Kidney epithelial cell (primary cell): ENCODE data around the gene STAP2. TPM values are rescaled to one million over a fixed set of nuclear protein-coding genes. Genes with fewer than 3 reads are reported as not detected.

Source experiments
- DNase-seq: peaks from one replicate; pipeline ENCODE4 v3.0.0-alpha.2; 2010; ENCODE audit warnings: low read depth
- H3K27me3 ChIP-seq: 2 replicates; pipeline ENCODE4 v1.6.0; 2011; ENCODE audit warnings: low read length; ENCODE audit not compliant: control insufficient read depth, insufficient read depth
- H3K36me3 ChIP-seq: 2 replicates; pipeline ENCODE4 v1.5.1; 2011; ENCODE audit warnings: low read length; ENCODE audit not compliant: control insufficient read depth, insufficient read depth
- H3K4me3 ChIP-seq: 2 replicates; pipeline ENCODE4 v1.5.1; 2011; ENCODE audit warnings: low read depth, mild to moderate bottlenecking, control low read depth, low read length
- CTCF ChIP-seq: IDR thresholded peaks from 2 replicates; pipeline ENCODE4 v1.5.1; 2011; ENCODE audit warnings: mild to moderate bottlenecking, moderate library complexity, low read length, control low read depth, inconsistent platforms; ENCODE audit not compliant: insufficient read depth, poor library complexity, severe bottlenecking
- total RNA-seq: library from RNA; depleted of rRNA; stranded (reverse); fragments of >200 nt; gene quantifications from 2 replicates; pipeline ENCODE4 v1.2.3, GENCODE V29; 2015

STAP2 gene
- total RNA-seq, 1 donor from 2014 or later, result 78.5 TPM

DNA sequence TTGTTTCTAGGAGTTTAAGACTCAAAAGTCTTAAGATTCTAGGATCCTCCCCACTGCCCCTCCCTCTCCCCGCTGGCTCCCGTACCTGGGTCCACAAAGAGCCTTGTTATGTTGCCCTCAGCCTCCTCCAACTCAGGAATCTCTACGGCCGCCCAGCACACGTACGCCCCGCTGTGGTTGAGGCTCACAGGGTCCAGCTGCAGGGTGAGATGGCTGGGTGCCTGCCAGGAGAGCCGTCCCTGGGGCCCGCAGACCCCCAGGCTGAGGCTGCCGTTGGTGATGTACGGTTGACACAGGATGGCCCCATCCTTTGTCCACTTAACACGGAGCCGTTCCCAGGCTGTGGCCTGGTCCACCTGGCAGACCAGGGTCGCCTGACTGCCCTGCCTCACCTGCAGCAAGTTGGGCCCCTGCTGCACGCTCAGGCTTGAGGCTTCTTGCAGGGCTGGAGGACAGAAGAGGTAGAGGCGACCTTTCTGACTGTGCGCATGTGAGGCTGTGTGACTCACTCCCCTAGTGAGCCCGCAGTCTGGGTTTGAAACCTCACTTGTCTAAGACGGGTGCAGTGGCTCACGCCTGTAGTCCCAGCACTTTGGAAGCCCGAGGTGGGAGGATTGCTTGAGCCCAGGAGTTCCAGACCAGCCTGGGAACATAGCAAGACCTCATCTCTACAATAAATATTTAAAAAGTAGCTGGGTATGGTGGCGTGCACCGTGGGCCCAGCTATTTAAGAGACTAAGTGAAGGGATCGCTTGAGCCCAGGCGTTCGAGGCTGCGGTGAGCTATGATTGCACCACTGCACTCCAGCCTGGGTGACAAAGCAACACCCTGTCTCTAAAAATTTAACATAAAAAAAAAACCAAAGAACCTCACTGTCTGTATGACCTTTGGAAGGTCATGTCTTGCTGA, 40.5 kb downstream of the STAP2 start:
- TF ChIP-seq CTCF, result no peak
- Histone ChIP-seq H3K36me3 (no peaks in the 10 kb centered on the region), H3K27me3 (peaks cover 14% of the 10 kb centered on the region), H3K4me3 (no peak overlapping the region)
- DNase-seq, result no peak

DNA sequence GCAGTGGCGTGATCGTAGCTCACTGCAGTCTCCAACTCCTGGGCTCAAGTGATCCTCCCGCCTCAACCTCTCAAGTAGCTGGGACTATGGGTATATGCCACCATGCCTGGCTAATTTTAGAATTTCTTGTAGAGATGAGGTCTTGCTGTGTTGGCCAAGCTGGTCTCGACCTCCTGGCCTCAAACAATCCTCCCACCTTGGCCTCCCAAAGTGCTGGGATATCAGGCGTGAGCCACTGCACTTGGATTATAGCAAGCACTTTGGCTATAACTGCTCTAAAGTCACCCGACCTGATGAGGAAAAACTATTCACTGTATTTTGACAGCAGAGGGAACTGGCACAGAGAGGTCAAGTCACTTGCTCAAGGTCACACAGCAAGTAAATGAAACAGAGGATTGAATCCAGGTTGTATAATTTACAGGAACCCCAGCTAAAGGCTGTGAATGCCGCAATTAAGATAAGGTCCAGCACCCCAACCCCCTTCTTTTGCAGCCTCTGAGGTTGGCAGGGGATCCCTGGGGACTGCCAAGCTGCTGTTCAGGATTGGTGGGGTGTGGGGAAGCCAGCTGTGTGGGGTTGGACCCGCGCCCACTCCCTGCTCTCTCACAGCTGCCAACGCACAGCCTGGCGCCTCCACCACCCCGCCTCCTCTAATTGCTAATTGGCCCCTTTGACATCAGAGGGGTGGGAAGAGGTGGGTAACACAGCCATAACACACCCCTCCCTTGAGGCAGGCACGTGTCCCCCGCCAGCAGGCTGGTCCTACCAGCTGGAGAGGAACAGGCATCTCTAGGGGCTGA, 42.5 kb downstream of the STAP2 start:
- DNase-seq, result no peak
- H3K36me3 ChIP-seq, result no peaks in the 10 kb centered on the region
- TF ChIP-seq CTCF, result no peak

DNA sequence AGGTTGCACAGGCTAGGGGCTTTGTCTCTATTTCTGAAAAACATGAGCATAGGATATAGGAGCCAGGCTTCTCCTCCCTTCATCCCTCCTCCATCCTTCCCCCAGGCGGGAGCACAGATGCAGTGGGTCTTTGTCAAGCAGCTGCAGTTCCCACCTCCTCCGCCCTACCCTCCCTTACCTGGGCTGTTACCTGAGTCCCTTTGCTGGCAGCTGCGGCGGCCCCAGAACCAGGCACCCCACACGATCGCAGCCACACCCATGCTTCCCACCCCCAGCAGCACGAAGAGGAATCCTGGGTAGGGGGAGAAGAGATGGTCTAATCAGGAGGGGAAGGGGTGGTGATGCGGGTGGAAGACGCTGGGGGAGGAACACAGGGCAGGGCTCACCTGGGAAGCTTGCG, 44.2 kb downstream of the STAP2 start:
- no peak for TF ChIP-seq CTCF
- no peaks in the 10 kb centered on the region for H3K36me3 ChIP-seq
- H3K27me3 ChIP-seq, result peaks cover 16% of the 10 kb centered on the region
- no peak for DNase-seq
- no peak overlapping the region for H3K4me3 ChIP-seq

More for the DNA sequence above, 42.5 kb downstream of the STAP2 start:
- no peak overlapping the region for H3K4me3 ChIP-seq
- peaks cover 15% of the 10 kb centered on the region for H3K27me3 ChIP-seq

- no peaks in the 10 kb centered on the region for H3K36me3 ChIP-seq
- TF ChIP-seq CTCF, result no peak
- no peak for DNase-seq
- H3K27me3 ChIP-seq, result peaks cover 16% of the 10 kb centered on the region
- no peak overlapping the region for H3K4me3 ChIP-seq
Measured at GRCh38 chr19:4292515-4292914, 46.1 kb downstream of the STAP2 start.

GRCh38 chr19:4291184-4291732, 47.4 kb downstream of the STAP2 start:
- Histone ChIP-seq H3K27me3 (peaks cover 12% of the 10 kb centered on the region), H3K4me3 (no peak overlapping the region), H3K36me3 (no peaks in the 10 kb centered on the region)
- DNase-seq, result no peak
- TF ChIP-seq CTCF, result no peak
